ENCODE results near the gene FAM170B. TPM values are rescaled to one million over a fixed set of nuclear protein-coding genes. Genes with fewer than 3 reads are reported as not detected.

FAM170B gene
- total RNA-seq, 1 donor from 2014 or later: not detected

DNA sequence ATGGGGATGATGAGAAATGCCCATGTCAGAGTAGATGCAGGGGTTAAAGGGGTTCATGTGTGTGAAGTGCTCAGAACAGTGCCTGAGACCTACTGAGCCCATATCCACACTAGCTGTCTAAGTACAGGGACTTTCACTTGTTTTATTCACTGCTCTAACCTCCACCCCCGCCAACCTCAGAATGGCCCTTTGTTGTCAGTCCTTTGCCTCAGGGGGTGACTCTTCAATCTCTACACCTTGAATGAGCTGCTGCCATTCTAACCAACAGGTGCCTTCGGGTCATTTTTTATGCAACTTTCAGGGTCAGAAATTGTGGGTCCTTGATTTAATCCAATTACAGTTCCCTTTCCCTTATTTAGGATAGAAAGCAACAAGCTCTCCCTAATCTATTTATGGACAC lies 44.7 kb downstream of the FAM170B start:
- Mint-ChIP-seq H3K36me3 (ENCODE audit: low read depth) (peaks cover 5% of the 10 kb centered on the region), H3K4me1 (ENCODE audit: low read depth) (peaks cover 4% of the 10 kb centered on the region), H3K27me3 (ENCODE audit: low read depth) (no peaks in the 10 kb centered on the region), H3K27ac (ENCODE audit: unreplicated experiment) (no peak overlapping the region), H3K9me3 (ENCODE audit: low read depth) (peaks cover 16% of the 10 kb centered on the region), H3K4me3 (ENCODE audit: unreplicated experiment) (no peak overlapping the region)
- no peak for DNase-seq (ENCODE audit: low spot score)
- TF ChIP-seq CTCF (IDR thresholded peaks at IDR 0.05): no peak

DNA sequence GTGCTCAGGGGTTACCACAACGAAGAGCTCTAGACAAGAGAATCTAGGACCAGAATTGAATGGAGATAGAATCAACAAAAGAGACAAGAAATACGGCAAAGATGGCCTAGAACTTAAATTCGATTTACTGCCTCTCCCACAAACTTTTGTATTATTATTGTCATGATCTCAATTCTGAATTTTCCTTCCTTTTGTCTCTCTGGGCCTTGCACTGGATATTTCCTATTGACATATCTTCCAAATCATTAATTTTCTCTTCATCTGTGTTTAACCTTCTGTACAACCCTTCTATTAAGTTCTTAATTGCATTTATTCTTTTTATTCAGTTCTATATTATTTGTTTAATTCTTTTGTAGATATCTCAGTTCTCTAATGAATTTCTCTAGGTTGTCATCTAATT lies 46.9 kb downstream of the FAM170B start:
- DNase-seq (ENCODE audit: low spot score): no peak
- TF ChIP-seq CTCF (IDR thresholded peaks at IDR 0.05): no peak
- Mint-ChIP-seq H3K4me1 (ENCODE audit: low read depth) (peaks cover 17% of the 10 kb centered on the region), H3K36me3 (ENCODE audit: low read depth) (peaks cover 5% of the 10 kb centered on the region), H3K9me3 (ENCODE audit: low read depth) (peaks cover 16% of the 10 kb centered on the region), H3K4me3 (ENCODE audit: unreplicated experiment) (no peak overlapping the region), H3K27ac (ENCODE audit: unreplicated experiment) (no peak overlapping the region), H3K27me3 (ENCODE audit: low read depth) (no peaks in the 10 kb centered on the region)

GRCh38 chr10:49083261-49083660 lies 50.6 kb downstream of the FAM170B start:
- Mint-ChIP-seq H3K27ac (ENCODE audit: unreplicated experiment) (no peak overlapping the region), H3K4me3 (ENCODE audit: unreplicated experiment) (no peak overlapping the region), H3K36me3 (ENCODE audit: low read depth) (peaks cover 4% of the 10 kb centered on the region), H3K4me1 (ENCODE audit: low read depth) (peaks cover 33% of the 10 kb centered on the region), H3K27me3 (ENCODE audit: low read depth) (no peaks in the 10 kb centered on the region), H3K9me3 (ENCODE audit: low read depth) (peaks cover 14% of the 10 kb centered on the region)
- no peak for DNase-seq (ENCODE audit: low spot score)
- no peak for TF ChIP-seq CTCF (IDR thresholded peaks at IDR 0.05)

DNA sequence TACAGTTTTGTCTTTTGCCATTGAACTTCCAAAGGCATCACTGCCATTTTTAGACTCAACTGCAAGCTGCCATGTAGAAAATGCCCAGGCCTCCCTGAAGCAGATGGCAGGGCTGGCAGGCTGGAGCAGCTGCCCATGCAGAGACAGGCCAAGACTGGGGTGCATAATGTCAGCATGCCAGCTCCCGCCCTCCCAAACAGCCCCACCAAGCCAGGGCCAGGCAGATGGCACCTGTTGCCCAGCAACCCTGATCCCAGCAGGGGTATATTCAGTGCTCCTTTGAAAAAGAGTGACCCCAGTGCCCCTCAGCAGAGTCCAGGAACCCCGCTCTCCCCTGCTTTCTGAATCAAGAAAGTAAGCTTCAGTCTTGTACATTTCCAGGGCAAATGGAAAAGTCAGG lies 51.1 kb downstream of the FAM170B start:
- Mint-ChIP-seq H3K4me3 (ENCODE audit: unreplicated experiment) (no peak overlapping the region), H3K9me3 (ENCODE audit: low read depth) (peaks cover 13% of the 10 kb centered on the region), H3K4me1 (ENCODE audit: low read depth) (peaks cover 33% of the 10 kb centered on the region), H3K36me3 (ENCODE audit: low read depth) (peaks cover 3% of the 10 kb centered on the region), H3K27me3 (ENCODE audit: low read depth) (no peaks in the 10 kb centered on the region), H3K27ac (ENCODE audit: unreplicated experiment) (no peak overlapping the region)
- no peak for DNase-seq (ENCODE audit: low spot score)
- TF ChIP-seq CTCF (IDR thresholded peaks at IDR 0.05): no peak

- Mint-ChIP-seq H3K27ac (ENCODE audit: unreplicated experiment) (no peak overlapping the region), H3K4me3 (ENCODE audit: unreplicated experiment) (no peak overlapping the region), H3K36me3 (ENCODE audit: low read depth) (peaks cover 5% of the 10 kb centered on the region), H3K27me3 (ENCODE audit: low read depth) (no peaks in the 10 kb centered on the region), H3K4me1 (ENCODE audit: low read depth) (peaks cover 33% of the 10 kb centered on the region), H3K9me3 (ENCODE audit: low read depth) (peaks cover 4% of the 10 kb centered on the region)
- no peak for TF ChIP-seq CTCF (IDR thresholded peaks at IDR 0.05)
- no peak for DNase-seq (ENCODE audit: low spot score)
These were observed 52.1 kb downstream of the FAM170B start for GRCh38 chr10:49081547-49082275.

Other genes with a start within 250 kb of the FAM170B start
- not detected in 3 replicates for gene LRRC18, start 194.2 kb downstream of the FAM170B start, total RNA-seq
- 4.6 to 7.2 TPM (median 6.4 TPM) in 3 replicates for gene VSTM4, start 18.5 kb downstream of the FAM170B start, total RNA-seq
- not detected in 3 replicates for gene TMEM273, start 54.4 kb upstream of the FAM170B start, total RNA-seq
- gene C10orf71, start 165.1 kb upstream of the FAM170B start, total RNA-seq: not detected in 3 replicates